GM21367 (cell line): Measurements from ENCODE around the gene HMX2.

Experiments
- ATAC-seq: cut with Tn5 transposase; IDR thresholded peaks from one replicate; pipeline ENCODE4 v1.9.1; 2021; ENCODE audit not compliant: unreplicated experiment

The HMX2 gene, protein sequence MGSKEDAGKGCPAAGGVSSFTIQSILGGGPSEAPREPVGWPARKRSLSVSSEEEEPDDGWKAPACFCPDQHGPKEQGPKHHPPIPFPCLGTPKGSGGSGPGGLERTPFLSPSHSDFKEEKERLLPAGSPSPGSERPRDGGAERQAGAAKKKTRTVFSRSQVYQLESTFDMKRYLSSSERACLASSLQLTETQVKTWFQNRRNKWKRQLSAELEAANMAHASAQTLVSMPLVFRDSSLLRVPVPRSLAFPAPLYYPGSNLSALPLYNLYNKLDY

DNA sequence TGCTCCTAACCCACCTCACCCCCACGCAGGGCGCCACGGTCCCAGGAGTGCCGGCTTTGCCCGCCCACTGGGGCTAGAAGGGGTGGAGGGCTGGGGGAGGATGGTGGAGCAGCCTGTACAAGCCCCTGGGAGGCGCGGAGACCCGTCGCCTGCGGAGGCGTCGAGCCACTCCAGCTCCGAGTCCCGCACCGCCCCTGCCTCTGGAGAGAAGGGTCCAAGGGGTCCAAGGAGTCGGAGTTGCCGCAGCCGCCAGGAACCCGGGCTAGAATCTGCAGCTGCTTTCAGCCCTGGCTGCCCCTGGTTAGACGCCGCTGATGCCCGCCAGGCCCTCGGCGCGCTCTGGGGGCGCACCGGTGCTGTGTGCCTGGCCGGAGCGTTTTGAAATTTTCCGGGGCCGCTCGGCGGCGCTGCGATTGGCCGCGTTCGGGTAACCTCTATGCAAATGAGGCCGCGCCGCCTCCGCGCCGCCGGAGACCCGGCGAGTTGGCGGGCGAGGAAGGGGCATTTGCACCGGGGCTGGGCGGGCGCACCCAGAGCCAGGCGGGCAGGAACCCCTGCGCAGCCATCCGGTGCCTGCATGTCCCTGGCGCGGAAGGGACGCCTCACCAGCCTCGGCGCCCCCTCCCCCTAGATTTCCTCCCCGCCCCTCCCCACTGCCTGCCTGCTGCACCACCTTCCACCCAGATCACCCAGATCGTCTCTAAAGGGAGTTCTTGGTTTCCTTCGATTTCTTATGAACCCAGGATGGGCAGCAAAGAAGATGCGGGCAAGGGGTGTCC lies at the start of gene HMX2:
HMX2 (plus strand) TSS at position 502 of the 779 bp plus-strand sequence; CDS start at position 745, 243 bp downstream.
- ATAC-seq: no peak

DNA sequence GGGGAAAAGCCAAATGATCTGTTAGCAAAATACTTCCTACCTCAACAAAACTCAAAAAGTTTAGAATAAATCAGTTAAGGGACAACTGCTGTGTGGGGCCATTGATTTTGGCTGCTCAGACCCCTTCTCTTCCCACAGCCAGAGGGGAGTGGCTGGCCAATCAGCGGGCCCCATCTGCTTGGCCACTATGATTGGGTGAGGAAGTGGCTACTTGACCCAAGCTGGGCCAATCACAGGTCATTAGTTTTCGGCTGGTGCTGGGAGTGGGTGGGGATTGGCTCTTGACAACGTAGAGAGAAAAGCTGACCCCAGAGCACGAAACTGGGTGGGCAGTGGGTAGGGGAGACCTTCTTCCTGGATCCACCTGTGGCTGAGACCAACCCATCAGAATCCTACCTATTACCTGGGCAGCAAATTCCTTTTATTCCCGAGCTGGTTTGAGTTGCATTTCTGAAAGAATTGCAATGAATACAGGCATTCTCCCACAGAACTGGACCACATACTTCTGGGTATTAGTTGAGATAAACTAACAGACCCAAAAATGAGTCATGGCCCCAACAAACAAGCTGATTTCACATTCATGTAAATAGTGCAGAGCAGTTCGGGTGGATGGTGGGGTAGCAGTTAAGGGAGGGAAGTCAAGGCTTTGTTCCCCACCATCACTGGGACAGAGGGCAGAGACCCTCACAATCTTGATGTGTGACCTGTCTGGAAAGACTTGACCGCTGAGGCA lies 47.7 kb upstream of the HMX2 start:
- ATAC-seq: no peak

DNA sequence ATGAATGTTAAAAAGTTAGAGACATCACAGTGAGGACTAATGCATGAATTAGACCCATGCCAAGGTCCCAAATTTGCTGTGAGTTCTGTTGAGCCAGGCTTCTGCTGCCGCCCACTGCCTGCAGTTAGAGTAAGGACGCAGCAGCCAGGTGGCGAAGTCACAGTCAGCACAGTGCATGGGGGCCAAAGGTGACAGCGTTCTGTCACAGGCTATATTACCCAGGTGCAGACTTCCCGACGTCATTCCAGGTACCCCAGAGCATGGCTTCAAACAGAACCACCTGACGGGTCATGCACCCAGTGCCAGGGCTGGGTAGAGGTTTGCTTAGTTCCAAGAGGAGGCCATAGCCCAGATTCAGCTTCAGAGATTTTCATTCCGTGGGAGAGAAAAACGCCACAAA lies 46.1 kb upstream of the HMX2 start:
- no peak for ATAC-seq

DNA sequence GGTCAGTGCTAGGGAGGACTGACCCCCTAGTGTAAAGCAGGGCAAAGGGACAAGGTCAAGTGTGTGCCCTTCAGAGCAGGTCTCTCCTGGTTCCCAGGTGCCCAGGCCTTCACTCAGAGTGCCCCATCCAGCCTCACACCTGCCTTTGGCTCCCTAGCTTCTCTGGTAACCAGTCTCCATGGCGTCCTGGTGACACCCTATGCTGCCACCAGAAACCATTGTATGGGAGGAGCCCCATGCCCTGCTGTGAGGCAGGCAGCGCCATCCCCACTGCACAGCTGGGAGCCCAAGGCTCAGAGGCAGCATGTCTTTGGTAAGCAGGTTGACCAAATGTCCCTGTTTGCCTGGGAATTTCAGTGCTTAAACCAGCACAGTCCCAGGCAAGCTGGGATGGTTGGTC lies 45.3 kb upstream of the HMX2 start:
- ATAC-seq: no peak

DNA sequence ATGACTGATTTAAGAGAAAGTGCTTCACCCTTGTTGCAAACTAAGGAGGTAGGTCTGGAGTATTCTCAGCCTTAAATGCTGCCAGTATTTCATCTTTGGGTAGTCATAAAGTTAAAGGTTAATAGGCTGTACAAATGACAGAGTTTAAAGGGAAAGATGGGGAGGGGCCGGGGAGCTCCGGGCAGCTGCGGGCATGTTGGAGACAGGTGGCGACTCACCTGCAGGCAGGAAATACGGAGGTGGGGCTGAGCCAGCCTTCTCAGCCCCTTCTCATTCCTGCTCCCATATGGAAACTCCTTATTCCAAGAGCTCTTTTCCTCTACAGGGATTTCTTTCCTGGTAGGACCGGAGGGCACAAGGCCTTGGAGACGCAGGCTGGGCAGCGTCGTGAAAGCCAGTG lies 44.0 kb upstream of the HMX2 start:
- no peak for ATAC-seq

DNA sequence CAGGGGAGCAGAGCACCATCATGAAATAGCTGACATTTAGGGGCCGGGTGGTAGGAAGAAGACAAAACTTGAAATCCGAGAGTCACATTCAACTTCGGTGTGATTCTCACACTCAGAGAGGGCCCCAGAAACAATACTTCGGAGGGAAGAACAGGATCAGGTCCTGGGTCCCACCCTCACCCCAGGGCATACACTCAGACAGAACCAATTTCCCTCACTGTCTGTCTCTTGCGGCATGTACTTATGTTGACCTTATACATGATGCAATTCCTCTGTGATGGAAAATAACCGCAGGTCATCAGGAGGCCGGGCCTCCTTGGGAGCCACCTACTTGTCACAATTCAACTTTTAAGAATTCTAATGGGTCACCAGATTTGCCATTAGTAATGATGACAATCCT lies 38.5 kb upstream of the HMX2 start:
- no peak for ATAC-seq

DNA sequence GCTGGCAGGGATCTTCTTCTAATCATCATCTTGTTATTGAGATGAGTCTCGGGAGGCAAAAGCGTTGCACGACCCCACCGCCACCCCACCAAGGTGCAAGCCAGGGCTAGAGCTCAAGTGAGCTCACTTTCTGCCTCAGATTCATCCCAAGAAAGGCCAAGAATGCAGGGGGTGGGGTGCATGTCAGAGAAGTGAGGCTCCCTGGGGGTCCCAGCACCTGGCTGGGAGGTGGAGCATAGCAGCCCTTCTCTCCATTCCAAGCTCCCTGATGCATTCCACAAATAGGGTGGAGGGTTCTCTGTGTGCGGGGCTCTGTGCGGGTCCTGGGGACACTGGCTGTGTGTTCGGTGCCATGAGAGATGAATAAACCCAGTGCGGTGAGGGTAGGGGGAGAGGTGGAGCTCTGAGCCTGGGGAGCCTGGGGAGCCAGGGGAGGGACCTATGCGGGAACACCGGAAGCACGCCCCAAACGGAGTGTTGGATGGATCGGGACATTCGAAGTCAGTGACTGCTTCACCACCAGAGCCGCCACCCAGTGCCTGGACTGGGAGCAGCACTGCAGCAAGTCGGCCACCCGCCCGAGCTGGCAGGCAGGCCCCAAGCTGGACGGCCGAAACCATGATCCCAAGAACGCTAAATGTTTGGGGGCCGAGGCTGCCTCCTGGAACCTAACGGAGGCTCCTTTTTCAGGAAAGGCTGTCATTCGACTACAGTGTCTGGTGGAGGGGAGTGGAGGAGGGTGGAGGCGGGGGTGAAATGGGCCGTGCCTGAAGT lies 30.1 kb upstream of the HMX2 start:
- no peak for ATAC-seq

DNA sequence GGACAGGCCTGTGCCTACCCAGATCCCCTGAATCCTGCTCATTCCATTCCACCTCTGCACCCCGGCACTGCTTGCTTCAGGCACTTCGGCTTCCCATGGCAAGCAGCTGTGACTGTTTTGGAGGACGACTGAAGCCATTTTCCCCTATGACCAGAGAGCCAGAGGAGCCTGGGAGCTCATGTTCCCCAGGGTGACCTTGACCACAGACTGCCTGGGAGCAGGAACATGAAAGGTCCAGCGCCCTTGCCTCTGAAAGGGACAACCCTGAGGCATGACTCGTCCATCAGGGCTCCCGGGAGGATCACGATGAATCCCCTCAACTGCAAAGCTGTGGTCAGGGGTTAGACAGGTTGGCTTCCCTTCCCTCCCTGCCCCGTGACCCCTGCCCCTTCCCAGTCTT lies 28.9 kb upstream of the HMX2 start:
- ATAC-seq: no peak

DNA sequence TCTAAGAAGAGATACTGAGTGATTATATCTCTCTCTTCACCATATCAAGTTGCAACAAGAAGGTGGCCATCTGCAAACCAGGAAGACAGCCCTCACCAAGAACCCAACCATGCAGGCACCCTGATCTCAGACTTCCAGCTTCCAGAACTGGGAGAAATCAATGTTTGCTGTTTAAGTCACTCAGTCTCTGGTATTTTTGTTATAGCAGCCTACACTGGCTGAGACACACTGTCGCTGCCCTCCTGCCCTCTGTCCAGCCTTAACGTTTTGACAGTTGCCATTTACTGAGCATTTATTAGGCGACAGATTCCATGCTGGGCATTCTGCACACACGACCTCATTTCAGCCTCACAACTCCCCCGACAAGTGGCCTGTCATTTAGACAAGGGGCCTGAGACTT lies 21.7 kb upstream of the HMX2 start:
- ATAC-seq: no peak

DNA sequence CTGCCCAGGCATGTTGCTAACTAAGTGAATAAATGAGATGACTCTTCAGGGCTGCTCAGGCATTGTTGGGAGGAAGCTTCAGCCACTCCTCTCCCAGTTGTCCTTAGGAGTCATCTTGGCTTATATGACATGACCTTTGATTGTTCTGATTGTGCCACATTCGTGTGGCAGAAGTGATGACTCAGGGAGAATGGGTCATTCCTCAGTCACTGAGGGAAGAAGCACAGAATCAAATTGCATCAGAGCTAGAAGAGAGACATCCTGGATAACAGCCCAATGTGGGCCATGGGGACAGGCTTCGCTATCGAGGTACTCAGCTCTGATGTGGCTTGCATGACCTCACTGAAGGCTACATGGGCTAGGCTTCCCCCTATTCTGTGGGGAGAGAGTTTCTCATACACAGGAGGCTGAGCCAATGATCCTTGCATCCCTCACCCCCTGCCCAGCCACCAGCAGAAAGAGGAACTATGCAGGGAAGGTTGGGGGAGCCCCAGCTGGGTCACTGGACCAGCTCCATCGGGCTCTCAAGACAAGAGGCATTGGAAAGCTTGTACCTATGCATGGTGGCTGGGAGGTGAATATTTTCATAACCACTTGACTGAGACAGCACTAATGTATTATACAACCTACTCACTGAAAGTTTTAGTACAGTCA lies 18.2 kb upstream of the HMX2 start:
- ATAC-seq: no peak

DNA sequence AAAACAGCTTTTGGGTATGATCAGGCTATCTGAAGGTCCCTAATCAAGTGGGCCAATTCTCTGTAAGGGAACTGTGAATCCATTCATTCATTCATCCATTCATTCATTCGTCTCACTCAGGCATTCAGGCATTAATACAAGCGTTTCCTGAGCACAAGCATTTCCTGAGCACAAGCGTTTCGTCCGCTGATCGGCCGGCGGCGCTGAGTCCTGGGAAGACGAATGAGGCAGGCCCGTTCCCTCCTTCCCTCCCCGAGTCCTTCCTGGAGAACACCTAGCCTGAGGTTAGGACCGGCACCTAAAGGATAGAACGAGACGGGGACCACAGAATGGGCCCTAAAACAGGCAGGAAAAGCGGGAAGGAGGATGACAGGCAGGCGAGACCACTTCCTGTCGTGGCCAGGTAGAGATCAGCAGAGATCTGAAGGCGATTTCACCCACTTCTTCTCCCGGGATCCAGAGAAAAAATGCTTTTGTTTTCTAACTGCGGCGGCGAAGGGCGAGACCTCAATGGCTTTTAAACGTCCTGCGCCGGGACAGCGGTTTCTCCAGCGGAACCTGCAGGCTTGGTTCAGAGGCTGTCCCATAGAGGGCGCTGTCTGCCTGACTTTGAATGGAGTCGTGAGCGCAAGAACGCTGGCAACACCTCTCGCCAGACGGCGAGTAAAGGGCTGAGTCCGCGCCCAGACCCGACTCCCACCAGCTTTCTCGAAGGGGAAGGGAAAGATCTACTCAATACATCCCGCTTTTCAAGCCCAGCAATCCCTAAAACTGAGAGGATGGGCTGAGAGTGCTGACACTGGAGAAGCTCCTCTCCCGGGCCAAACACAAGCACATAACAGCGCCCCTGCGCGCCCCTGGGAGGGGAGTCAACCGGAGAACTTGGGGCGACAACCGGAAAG lies 15.1 kb upstream of the HMX2 start:
- peak; percentile 58 for ATAC-seq

DNA sequence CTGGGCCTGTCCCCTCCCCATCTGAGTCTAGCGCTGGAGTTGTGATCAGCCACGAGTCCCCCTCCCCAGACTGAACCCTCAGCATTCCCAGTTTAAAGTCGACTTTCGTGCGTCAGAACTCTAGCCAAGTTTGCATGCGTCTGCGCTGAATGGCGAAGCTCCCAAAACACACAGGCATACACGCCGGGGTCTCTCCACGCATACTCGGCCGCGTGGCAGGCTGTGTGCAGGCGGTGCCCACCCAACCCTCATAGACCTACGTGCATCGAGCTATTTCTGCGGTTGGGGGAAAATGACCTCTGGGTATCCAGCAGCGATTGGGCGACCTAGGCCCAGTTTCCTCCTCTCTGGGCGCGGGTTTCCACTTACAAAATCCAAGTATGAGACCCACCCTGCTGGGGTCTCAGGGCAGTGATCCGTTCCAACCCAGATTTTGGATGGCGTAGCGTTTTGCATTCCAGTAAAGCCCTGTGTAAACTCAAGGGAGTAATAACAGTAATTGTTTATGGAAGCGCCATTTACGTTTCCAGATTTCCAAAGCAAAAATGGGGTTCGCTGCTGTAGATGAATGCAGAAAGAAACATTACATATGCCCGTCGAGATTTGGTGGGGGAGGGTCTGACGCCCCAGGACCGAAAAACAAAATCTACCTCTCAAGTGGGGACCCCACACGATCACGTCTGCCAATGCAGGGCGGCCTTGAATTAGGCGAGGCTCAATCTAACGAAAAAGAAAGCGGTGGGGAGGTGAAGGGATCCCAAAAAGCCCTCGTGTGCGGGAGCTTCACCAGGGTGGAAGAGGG lies 14.2 kb upstream of the HMX2 start:
- ATAC-seq: no peak

DNA sequence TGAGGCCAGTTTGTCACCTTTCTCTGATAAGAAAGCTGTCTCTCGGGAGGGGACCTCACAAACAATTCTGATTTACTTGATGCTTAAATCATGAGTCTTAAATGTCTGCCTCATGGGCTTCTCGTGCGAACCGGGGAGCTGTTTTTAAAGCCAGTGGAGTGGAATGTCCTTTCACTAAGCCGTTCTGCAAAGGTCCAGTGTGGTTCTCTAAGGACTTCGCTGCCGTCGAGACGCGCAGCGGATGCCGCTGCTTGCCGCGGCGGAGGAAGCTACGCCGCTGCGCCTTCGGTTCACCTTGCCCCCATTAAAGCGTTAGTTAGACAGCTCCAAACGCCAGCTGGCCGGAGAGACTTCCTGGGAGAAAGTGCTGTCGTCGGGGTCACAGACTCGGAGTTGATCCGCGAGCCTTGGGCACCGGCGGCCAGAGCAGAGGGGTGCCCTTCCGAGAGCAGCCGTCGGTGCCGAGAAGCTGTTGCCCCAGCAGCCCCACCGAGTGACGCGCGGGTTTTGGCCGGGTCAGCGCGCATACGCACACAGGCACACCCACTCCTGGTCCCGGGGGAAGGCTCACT lies 13.5 kb upstream of the HMX2 start:
- no peak for ATAC-seq

DNA sequence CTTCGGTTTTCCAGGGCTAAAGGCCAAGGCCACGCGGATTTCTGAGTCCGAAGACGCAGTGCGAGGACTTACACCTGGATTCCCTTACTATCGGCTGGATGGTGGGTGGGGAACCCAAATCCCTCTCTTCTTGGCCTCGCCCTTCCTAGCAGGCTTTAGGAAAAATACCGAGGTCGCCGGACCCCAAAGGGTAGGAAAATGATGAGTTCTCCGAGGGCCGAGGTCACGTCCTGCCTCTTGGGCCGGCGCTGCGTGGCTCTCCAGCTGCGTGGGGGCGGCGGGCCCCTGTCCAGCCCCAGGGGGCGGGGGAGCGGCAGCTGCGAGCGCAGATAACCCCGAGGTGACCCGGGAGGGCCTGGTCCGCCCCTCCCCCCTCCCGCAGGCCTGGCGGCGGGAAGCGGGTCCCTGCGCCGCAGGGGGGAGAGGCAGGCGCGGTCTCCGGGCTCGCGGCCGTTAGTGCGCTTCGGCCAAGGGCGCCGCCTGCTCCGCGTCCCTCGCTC lies 13.0 kb upstream of the HMX2 start:
- ATAC-seq: no peak

DNA sequence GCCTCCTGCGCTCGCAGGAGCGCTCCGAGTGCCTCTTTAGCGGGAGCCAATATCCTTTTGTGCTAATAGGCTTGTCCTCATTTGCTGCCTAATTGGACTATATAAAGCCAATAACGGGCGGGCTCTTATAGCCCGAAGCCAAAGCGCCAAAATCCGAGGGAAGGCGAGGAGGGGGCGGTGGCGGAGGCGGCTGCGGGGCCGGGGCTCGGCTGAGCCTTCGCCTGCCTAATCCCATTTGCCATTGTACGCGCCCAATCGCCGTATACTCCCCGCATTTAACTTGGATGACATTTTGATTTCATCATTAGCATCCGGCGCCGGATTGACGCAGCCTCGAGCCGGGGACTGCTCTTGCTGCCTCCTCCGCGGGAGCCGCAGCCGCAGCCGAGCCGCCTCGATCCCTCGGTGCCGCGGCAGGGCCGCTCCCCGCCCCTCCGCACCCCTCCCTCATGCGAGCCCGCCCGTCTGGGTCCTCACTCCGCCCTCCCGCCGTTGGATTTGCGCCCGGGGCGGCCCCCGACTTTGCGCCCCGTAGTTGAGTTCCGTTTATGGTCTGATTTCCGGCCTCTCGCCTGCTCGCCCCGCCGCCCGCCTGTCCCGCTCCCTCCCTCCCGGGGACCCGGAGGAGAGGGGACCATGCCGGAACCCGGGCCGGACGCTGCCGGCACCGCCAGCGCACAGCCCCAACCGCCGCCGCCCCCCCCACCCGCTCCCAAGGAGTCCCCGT lies 12.4 kb upstream of the HMX2 start, which contains the start of gene HMX3:
HMX3 (plus strand) TSS at position 556 of the 727 bp plus-strand sequence; CDS start at position 637, 81 bp downstream.
- no peak for ATAC-seq

DNA sequence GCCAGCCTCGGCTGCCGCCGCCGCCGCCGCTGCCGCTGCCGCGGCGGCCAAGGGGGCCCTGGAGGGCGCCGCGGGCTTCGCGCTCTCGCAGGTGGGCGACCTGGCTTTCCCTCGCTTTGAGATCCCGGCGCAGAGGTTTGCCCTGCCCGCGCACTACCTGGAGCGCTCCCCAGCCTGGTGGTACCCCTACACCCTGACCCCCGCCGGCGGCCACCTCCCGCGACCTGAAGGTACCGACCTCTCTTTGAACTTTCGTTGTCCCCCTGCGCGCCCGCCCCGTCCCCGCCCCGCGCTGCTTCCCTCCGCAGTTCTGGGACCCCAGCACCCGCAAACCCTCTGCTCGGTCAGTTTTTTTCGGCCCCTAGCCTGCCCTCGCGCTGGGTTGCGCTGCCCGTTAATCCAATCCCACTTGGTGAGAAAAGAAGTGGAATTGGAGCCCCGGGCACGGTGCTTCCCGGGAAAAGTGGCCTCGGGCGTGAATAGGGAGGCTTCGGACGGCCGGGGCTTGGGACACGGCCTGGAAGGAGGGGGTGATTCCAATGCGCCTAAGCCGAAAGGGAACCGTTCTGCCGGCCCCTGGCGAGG lies 11.6 kb upstream of the HMX2 start:
- ATAC-seq: no peak
